Small intestine (tissue), 7 donors: ENCODE measurements around the gene CFAP44. TPM values are rescaled to one million over a fixed set of nuclear protein-coding genes. Genes with fewer than 3 reads are reported as not detected.

Source experiments
- DNase-seq, 2 donors: peaks; one replicate each; pipeline versions ENCODE4 v3.0.0 to v3.0.0-alpha.2; 2013
- FAIRE-seq: peaks from 2 replicates; lab custom pipeline; 2012; peaks lifted over from hg19 to GRCh38; lab: Jason Lieb, UNC
- H3K27ac ChIP-seq, 3 donors: one replicate each; pipeline ENCODE4 v1.5.1; 2013; ENCODE audit warnings: low read length in 2 of 3, mild to moderate bottlenecking in 2 of 3, control low read depth in 1 of 3, inconsistent platforms in 1 of 3, low read depth in 1 of 3, moderate library complexity in 1 of 3
- H3K27me3 ChIP-seq, 3 donors: one replicate each; pipeline ENCODE4 v1.6.1; 2013; ENCODE audit warnings: low read length in 3 of 3, inconsistent platforms in 1 of 3; ENCODE audit not compliant: control insufficient read depth in 3 of 3, insufficient read depth in 3 of 3
- H3K36me3 ChIP-seq, 3 donors: one replicate each; pipeline ENCODE4 v1.6.1; 2013; ENCODE audit warnings: low read length in 3 of 3, inconsistent platforms in 1 of 3, low read depth in 1 of 3, mild to moderate bottlenecking in 1 of 3, moderate library complexity in 1 of 3; ENCODE audit not compliant: control insufficient read depth in 3 of 3, insufficient read depth in 2 of 3
- H3K4me1 ChIP-seq, 3 donors: one replicate each; pipeline ENCODE4 v1.6.1; 2013; ENCODE audit warnings: low read length in 2 of 3, inconsistent platforms in 1 of 3, low read depth in 1 of 3, mild to moderate bottlenecking in 1 of 3, moderate library complexity in 1 of 3; ENCODE audit not compliant: control insufficient read depth in 3 of 3, insufficient read depth in 2 of 3
- H3K4me3 ChIP-seq, 3 donors: one replicate each; pipeline ENCODE4 v1.5.1; 2013; ENCODE audit warnings: low read length in 3 of 3, control low read depth in 1 of 3, inconsistent platforms in 1 of 3, low read depth in 1 of 3, mild to moderate bottlenecking in 1 of 3, moderate library complexity in 1 of 3
- H3K9me3 ChIP-seq, 2 donors: one replicate each; pipeline ENCODE4 v1.6.1; 2013; ENCODE audit warnings: low read depth in 1 of 2, low read length in 1 of 2; ENCODE audit not compliant: control insufficient read depth in 2 of 2, insufficient read depth in 1 of 2
- WGBS, 3 donors: extraction: QIAGEN DNeasy Blood & Tissue Kit; methylation state at CpG; one replicate each; pipeline ENCODE4 v1.1.7; 2013; 5-methylcytosine and 5-hydroxymethylcytosine counted together
- polyA plus RNA-seq, 4 donors: library from polyadenylated mRNA; stranded (reverse) in 3 of 4; unstranded in 1 of 4; fragments of 200-250 nt in 3 of 4; fragments of 120-200 nt in 1 of 4; gene quantifications; one replicate each; pipeline versions ENCODE4 v1.2.1 to v1.2.3, GENCODE V29; 2013
- donor health status: healthy with polysubstance abuse.
- donor health status: control.
- donor health status: control.
- donor health status: Bipolar disorder and iron deficiency.
- donor health status: healthy.

Gene CFAP44
- polyA plus RNA-seq, 4 donors, result 1.4 to 12.9 (median 2.1) TPM

DNA sequence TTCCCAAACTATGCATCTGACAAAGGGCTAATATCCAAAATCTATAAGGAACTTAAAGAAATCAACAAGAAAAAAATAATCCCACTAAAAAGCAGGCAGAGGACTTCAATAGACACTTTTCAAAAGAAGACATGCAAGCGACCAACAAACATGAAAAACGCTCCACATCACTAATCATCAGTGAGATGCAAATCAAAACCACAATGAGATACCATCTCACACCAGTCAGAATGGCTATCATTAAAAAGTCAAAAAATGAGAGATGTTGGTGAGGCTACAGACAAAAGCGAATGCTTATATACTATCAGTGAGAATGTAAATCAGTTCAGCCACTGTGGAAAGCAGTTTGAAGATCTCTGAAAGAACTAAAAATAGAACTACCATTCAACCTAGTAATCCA lies 20.2 kb downstream of the CFAP44 start:
- no peak for FAIRE-seq
- 83 to 94% (median 92%) methylated on average over 3 of the region's 3 CpGs for whole genome bisulfite sequencing, 3 donors
- Histone ChIP-seq H3K4me1 (no peaks in the 10 kb centered on the region), H3K9me3 (peaks cover 0 to under 1% of the 10 kb centered on the region in 2 donors), H3K4me3 (no peak overlapping the region), H3K36me3 (peaks cover 0 to 6% (median 4%) of the 10 kb centered on the region in 3 donors), H3K27me3 (no peaks in the 10 kb centered on the region), H3K27ac (no peak overlapping the region)
- no peak for DNase-seq

GRCh38 chr3:113409676-113410075 lies 31.6 kb downstream of the CFAP44 start:
- no peak for FAIRE-seq

GRCh38 chr3:113405180-113405579 lies 36.1 kb downstream of the CFAP44 start:
- H3K36me3 ChIP-seq, result peaks cover 0 to 4% (median 2%) of the 10 kb centered on the region in 3 donors
- DNase-seq (no peak), FAIRE-seq (no peak)
- no peaks in the 10 kb centered on the region for H3K27me3 ChIP-seq
- no peaks in the 10 kb centered on the region for H3K4me1 ChIP-seq
- WGBS, 3 donors, result 68 to 79% (median 75%) methylated on average over 1 of the region's 1 CpG
- H3K9me3 ChIP-seq, result no peaks in the 10 kb centered on the region
- no peak overlapping the region for H3K27ac ChIP-seq
- H3K4me3 ChIP-seq, result no peak overlapping the region

More at GRCh38 chr3:113409676-113410075, 31.6 kb downstream of the CFAP44 start:
- no peak for DNase-seq
- Histone ChIP-seq H3K27me3 (no peaks in the 10 kb centered on the region), H3K9me3 (peaks cover 0 to 9% of the 10 kb centered on the region in 2 donors), H3K4me1 (no peaks in the 10 kb centered on the region), H3K27ac (no peak overlapping the region), H3K36me3 (no peaks in the 10 kb centered on the region), H3K4me3 (no peak overlapping the region)
- WGBS, 3 donors, result 86 to 98% (median 94%) methylated on average over 5 of the region's 5 CpGs

DNA sequence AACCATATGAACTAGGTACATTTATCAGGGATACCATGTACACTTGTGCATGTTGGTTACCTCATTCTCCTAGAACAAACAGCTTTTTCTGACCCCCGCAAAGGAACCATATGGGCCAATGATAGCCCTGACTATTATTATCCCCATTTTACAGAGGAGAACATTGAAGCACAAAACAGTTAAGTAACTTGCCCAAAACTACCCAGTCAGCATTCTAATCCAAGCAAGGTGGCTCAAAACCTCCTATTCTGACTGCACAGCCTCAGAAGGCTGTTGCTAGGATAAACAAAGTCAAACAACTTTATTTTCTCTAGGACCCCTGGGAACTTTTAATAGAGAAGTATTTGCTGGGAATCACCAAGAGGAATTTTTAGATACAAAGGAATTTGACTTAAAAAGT lies 36.7 kb downstream of the CFAP44 start:
- no peaks in the 10 kb centered on the region for H3K4me1 ChIP-seq
- H3K36me3 ChIP-seq, result peaks cover 0 to 5% (median 3%) of the 10 kb centered on the region in 3 donors
- WGBS, 3 donors, result 92 to 97% (median 96%) methylated on average over 1 of the region's 1 CpG
- H3K27me3 ChIP-seq, result no peaks in the 10 kb centered on the region
- DNase-seq (no peak), FAIRE-seq (no peak)
- no peak overlapping the region for H3K4me3 ChIP-seq
- no peaks in the 10 kb centered on the region for H3K9me3 ChIP-seq
- no peak overlapping the region for H3K27ac ChIP-seq

Other genes with a start within 250 kb of the CFAP44 start
- 1 to 10 TPM in 3 of 4 donors, under 1 TPM in 1; 0.22 to 4.6 (median 2.9) TPM for gene BOC, start 229.9 kb downstream of the CFAP44 start, polyA plus RNA-seq
- 10 to 100 TPM in 1 of 4 donors, 1 to 10 TPM in 2, under 1 TPM in 1; 0.89 to 15.1 (median 3.0) TPM for gene SPICE1, start 73.7 kb upstream of the CFAP44 start, polyA plus RNA-seq
- gene SIDT1, start 91.1 kb upstream of the CFAP44 start, polyA plus RNA-seq, result 10 to 100 TPM in 1 of 4 donors, 1 to 10 TPM in 1, under 1 TPM in 2; 0.45 to 10.5 (median 1.8) TPM